H1 (cell line): Measurements from ENCODE around the gene C2. TPM values are rescaled to one million over a fixed set of nuclear protein-coding genes. Genes with fewer than 3 reads are reported as not detected.

ENCODE experiments used
- CTCF ChIA-PET: fragments of 300-600 bp; sonication (Branson Sonifier 250); formaldehyde crosslinking; loops from one replicate; lab custom pipeline; 2021; ENCODE audit not compliant: partially characterized antibody; lab: Charles Lee
- POLR2A ChIA-PET: fragments of 300-600 bp; sonication (Branson Sonifier 250); formaldehyde crosslinking; loops from one replicate; lab custom pipeline; 2021; ENCODE audit warnings: inconsistent platforms; ENCODE audit not compliant: partially characterized antibody; lab: Charles Lee
- DNase-seq, 2 experiments: peaks; one replicate each; pipeline versions ENCODE4 v3.0.0 to v3.0.0-alpha.2; 2010 to 2022; ENCODE audit warnings: low spot score in 2 of 2, low read depth in 1 of 2, mixed read lengths in 1 of 2
- FAIRE-seq: peaks from 2 replicates; lab custom pipeline; 2011; peaks lifted over from hg19 to GRCh38; lab: Jason Lieb, UNC
- H2AFZ ChIP-seq: 2 replicates; pipeline ENCODE4 v1.8.1; 2012; ENCODE audit warnings: low read length, inconsistent platforms
- H2AK5ac ChIP-seq: 2 replicates; pipeline ENCODE4 v1.6.1; 2013; ENCODE audit warnings: low read depth, low read length
- H2BK120ac ChIP-seq: replicated peaks from 2 replicates; pipeline ENCODE3; 2013; ENCODE audit warnings: low read depth, low read length, inconsistent platforms
- H2BK12ac ChIP-seq: 2 replicates; pipeline ENCODE4 v1.6.1; 2013; ENCODE audit warnings: low read depth, low read length
- H2BK15ac ChIP-seq: 2 replicates; pipeline ENCODE4 v1.6.1; 2013; ENCODE audit warnings: low read length
- H2BK20ac ChIP-seq: 2 replicates; pipeline ENCODE4 v1.6.1; 2013; ENCODE audit warnings: low read length
- H2BK5ac ChIP-seq: 2 replicates; pipeline ENCODE4 v1.6.1; 2013; ENCODE audit warnings: low read depth, low read length
- H3K14ac ChIP-seq: 2 replicates; pipeline ENCODE4 v1.6.1; 2013; ENCODE audit warnings: inconsistent platforms; ENCODE audit not compliant: insufficient read length
- H3K18ac ChIP-seq: 2 replicates; pipeline ENCODE4 v1.6.1; 2013; ENCODE audit warnings: low read length; ENCODE audit errors: extremely low read depth
- H3K23ac ChIP-seq: 2 replicates; pipeline ENCODE4 v1.6.1; 2013; ENCODE audit warnings: inconsistent platforms; ENCODE audit not compliant: insufficient read length
- H3K23me2 ChIP-seq: 2 replicates; pipeline ENCODE4 v1.6.1; 2013; ENCODE audit warnings: low read depth, low read length
- H3K27ac ChIP-seq: 2 replicates; pipeline ENCODE4 v1.6.1; 2011; ENCODE audit warnings: low read depth, low read length, inconsistent platforms
- H3K27me3 ChIP-seq, 4 experiments: replicated peaks in 1 of 4; 1 replicate in 1 of 4; 2 replicates in 3 of 4; pipeline versions ENCODE4 v1.6.1 to v1.8.1; 2011 to 2013; ENCODE audit warnings: low read length in 3 of 4, mild to moderate bottlenecking in 3 of 4, inconsistent platforms in 2 of 4, mixed read lengths in 2 of 4, moderate library complexity in 1 of 4; ENCODE audit not compliant: control insufficient read depth in 3 of 4, insufficient read depth in 3 of 4; ENCODE audit errors: extremely low read depth in 1 of 4
- H3K36me3 ChIP-seq, 4 experiments: 2 replicates each; pipeline versions ENCODE4 v1.6.1 to v1.8.1; 2011 to 2013; ENCODE audit warnings: mild to moderate bottlenecking in 4 of 4, low read length in 3 of 4, moderate library complexity in 2 of 4, control low read depth in 1 of 4, inconsistent platforms in 1 of 4; ENCODE audit not compliant: insufficient read depth in 4 of 4, control insufficient read depth in 2 of 4
- H3K4ac ChIP-seq: replicated peaks from 2 replicates; pipeline ENCODE3; 2013; ENCODE audit warnings: low read length, low read depth, mixed read lengths, inconsistent platforms; ENCODE audit not compliant: insufficient read length
- H3K4me1 ChIP-seq, 4 experiments: replicated peaks in 1 of 4; 1 replicate in 1 of 4; 2 replicates in 3 of 4; pipeline versions ENCODE4 v1.6.1 to v1.8.1; 2011 to 2013; ENCODE audit warnings: low read length in 3 of 4, inconsistent platforms in 2 of 4, mixed read lengths in 1 of 4; ENCODE audit not compliant: insufficient read depth in 4 of 4, control insufficient read depth in 3 of 4
- H3K4me2 ChIP-seq, 2 experiments: 2 replicates each; pipeline versions ENCODE4 v1.6.1 to v1.8.1; 2011 to 2013; ENCODE audit warnings: low read depth in 2 of 2, low read length in 2 of 2, control low read depth in 1 of 2, inconsistent platforms in 1 of 2, mild to moderate bottlenecking in 1 of 2; ENCODE audit not compliant: insufficient read depth in 1 of 2
- H3K4me3 ChIP-seq, 4 experiments: fragments of 200-600, 300-600 bp in 1 of 4; sonication (generic), shearing (Covaris generic), sonication (Bioruptor Twin) in 1 of 4; 2 replicates each; pipeline versions ENCODE4 v1.5.1 to v1.8.1; 2011 to 2016; ENCODE audit warnings: low read length in 4 of 4, low read depth in 3 of 4, control low read depth in 2 of 4, inconsistent platforms in 2 of 4, mild to moderate bottlenecking in 2 of 4, mixed read lengths in 1 of 4, moderate library complexity in 1 of 4; ENCODE audit not compliant: insufficient read depth in 2 of 4; ENCODE audit errors: extremely low read depth in 1 of 4
- H3K56ac ChIP-seq: replicated peaks from 2 replicates; pipeline ENCODE3; 2013; ENCODE audit warnings: low read depth, mild to moderate bottlenecking, mixed read lengths, low read length, inconsistent platforms; ENCODE audit not compliant: insufficient read length
- H3K79me1 ChIP-seq: 2 replicates; pipeline ENCODE4 v1.6.1; 2013; ENCODE audit warnings: low read depth, low read length, control low read depth
- H3K79me2 ChIP-seq, 2 experiments: 2 replicates each; pipeline versions ENCODE4 v1.6.1 to v1.8.1; 2012 to 2013; ENCODE audit warnings: low read length in 2 of 2, mild to moderate bottlenecking in 2 of 2, inconsistent platforms in 1 of 2; ENCODE audit not compliant: insufficient read depth in 2 of 2, control insufficient read depth in 1 of 2
- H3K9ac ChIP-seq, 4 experiments: replicated peaks in 1 of 4; 1 replicate in 1 of 4; 2 replicates in 3 of 4; pipeline versions ENCODE4 v1.6.1 to v1.8.1; 2011 to 2013; ENCODE audit warnings: low read depth in 3 of 4, low read length in 3 of 4, control low read depth in 2 of 4, mild to moderate bottlenecking in 2 of 4, moderate library complexity in 2 of 4, inconsistent platforms in 1 of 4; ENCODE audit errors: extremely low read depth in 1 of 4
- H3K9me3 ChIP-seq, 2 experiments: 2 replicates each; pipeline versions ENCODE4 v1.6.1 to v1.8.1; 2012 to 2013; ENCODE audit warnings: mild to moderate bottlenecking in 2 of 2, moderate library complexity in 2 of 2, control low read depth in 1 of 2, inconsistent platforms in 1 of 2, low read depth in 1 of 2, low read length in 1 of 2, mixed read lengths in 1 of 2; ENCODE audit not compliant: insufficient read depth in 2 of 2
- H4K20me1 ChIP-seq, 2 experiments: replicated peaks in 1 of 2; 2 replicates each; pipeline versions ENCODE3 to v1.8.1; 2011 to 2013; ENCODE audit warnings: inconsistent platforms in 2 of 2, low read length in 2 of 2, mild to moderate bottlenecking in 1 of 2; ENCODE audit not compliant: insufficient read depth in 2 of 2, control insufficient read depth in 1 of 2
- H4K5ac ChIP-seq: 2 replicates; pipeline ENCODE4 v1.6.1; 2013; ENCODE audit warnings: low read length, low read depth, mixed read lengths, inconsistent platforms; ENCODE audit not compliant: insufficient read length
- H4K8ac ChIP-seq: 2 replicates; pipeline ENCODE4 v1.8.0; 2013; ENCODE audit warnings: mild to moderate bottlenecking, moderate library complexity, low read length, inconsistent platforms; ENCODE audit not compliant: insufficient read depth; ENCODE audit errors: extremely low read depth
- H4K91ac ChIP-seq: replicated peaks from 2 replicates; pipeline ENCODE3; 2013; ENCODE audit warnings: low read length, mixed read lengths, inconsistent platforms; ENCODE audit not compliant: insufficient read length
- ASH2L ChIP-seq: fragments of 200-600, 300-600 bp; sonication (generic); IDR thresholded peaks from one replicate; pipeline ENCODE4 v1.7.1; 2017; ENCODE audit warnings: low read length
- BRCA1 ChIP-seq: IDR thresholded peaks from 2 replicates; pipeline ENCODE4 v1.6.1; 2012; ENCODE audit warnings: low read depth, low read length, improper control_type of control experiment
- KDM1A ChIP-seq: fragments of 200-600, 300-600 bp; sonication (generic); IDR thresholded peaks from 2 replicates; pipeline ENCODE4 v1.7.1; 2016; ENCODE audit warnings: mild to moderate bottlenecking, low read length, borderline replicate concordance
- KDM5A ChIP-seq: fragments of 200-600 bp; IDR thresholded peaks from 2 replicates; pipeline ENCODE4 v1.7.1; 2012; ENCODE audit warnings: mild to moderate bottlenecking, low read length, inconsistent platforms, mixed read lengths
- NANOG ChIP-seq: IDR thresholded peaks from 2 replicates; pipeline ENCODE4 v1.6.1; 2011; ENCODE audit warnings: low read length, low read depth, mild to moderate bottlenecking, inconsistent platforms; ENCODE audit not compliant: insufficient read depth, poor library complexity, severe bottlenecking
- NRF1 ChIP-seq: IDR thresholded peaks from 2 replicates; pipeline ENCODE4 v1.6.1; 2011; ENCODE audit warnings: mild to moderate bottlenecking, low read depth, low read length, improper control_type of control experiment
- POLR2A ChIP-seq, 2 experiments: IDR thresholded peaks; 1 replicate in 1 of 2; 2 replicates in 1 of 2; pipeline ENCODE4 v1.6.1; 2011; ENCODE audit warnings: low read depth in 2 of 2, low read length in 2 of 2, mild to moderate bottlenecking in 2 of 2; ENCODE audit errors: control extremely low read depth in 1 of 2
- YY1 ChIP-seq: IDR thresholded peaks from 2 replicates; pipeline ENCODE4 v1.6.1; 2011; ENCODE audit warnings: low read depth, mild to moderate bottlenecking, low read length
- WGBS, 2 experiments: shearing (Covaris generic) in 1 of 2; methylation state at CpG; one replicate each; pipeline versions ENCODE4 v1.1.6 to v1.1.7; 2013 to 2015; ENCODE audit warnings: low lambda C conversion rate in 2 of 2, mixed read lengths in 2 of 2, inconsistent platforms in 1 of 2, low coverage in 1 of 2, missing lambda C conversion rate in 1 of 2; ENCODE audit not compliant: insufficient replicate concordance in 2 of 2, insufficient coverage in 1 of 2, insufficient read length in 1 of 2; ENCODE audit errors: extremely low coverage in 1 of 2, missing lambda C conversion rate in 1 of 2; 5-methylcytosine and 5-hydroxymethylcytosine counted together
- polyA plus RNA-seq, 7 experiments: library from polyadenylated mRNA; depleted of rRNA in 3 of 7; stranded (reverse) in 5 of 7; unstranded in 2 of 7; fragments of >200 nt in 5 of 7; fragments of 200-250 nt in 2 of 7; gene quantifications; 1 replicate in 5 of 7; 2 replicates in 1 of 7; 4 replicates in 1 of 7; pipeline versions ENCODE4 v1.2.1 to v1.2.3, GENCODE V29; 2011 to 2013; ENCODE audit warnings: missing spikeins in 2 of 7, mixed read lengths in 2 of 7
- total RNA-seq: library from RNA; stranded (reverse); fragmentation: NEBNext Ultra II Directional; extraction: Animal tissue kit (Norgen Biotek cat#: 25700); gene quantifications from 2 replicates; pipeline ENCODE4 v1.2.1, GENCODE V29; 2021
- TF ChIP-seq, protein P1 (sequence below), 3 experiments: IDR thresholded peaks; 1 replicate in 2 of 3; 2 replicates in 1 of 3; pipeline versions ENCODE4 v1.5.1 to v1.6.1; 2011; ENCODE audit warnings: low read length in 3 of 3, mild to moderate bottlenecking in 3 of 3, inconsistent platforms in 2 of 3, low read depth in 1 of 3, moderate library complexity in 1 of 3; ENCODE audit not compliant: insufficient read depth in 1 of 3; ENCODE audit errors: control extremely low read depth in 1 of 3
- TF ChIP-seq, protein P2 (sequence below): IDR thresholded peaks from 2 replicates; pipeline ENCODE4 v1.6.1; 2011; ENCODE audit warnings: low read depth, mild to moderate bottlenecking, low read length; ENCODE audit not compliant: insufficient read depth
- TF ChIP-seq, protein P3 (sequence below): IDR thresholded peaks from 2 replicates; pipeline ENCODE4 v1.6.1; 2012; ENCODE audit warnings: inconsistent platforms

Gene C2
- total and polyA plus RNA-seq, 2 of the 8 experiments (the other 6 are each of a cell fraction or from before 2014, with no cell fraction given): 0.26 to 0.38 TPM

DNA sequence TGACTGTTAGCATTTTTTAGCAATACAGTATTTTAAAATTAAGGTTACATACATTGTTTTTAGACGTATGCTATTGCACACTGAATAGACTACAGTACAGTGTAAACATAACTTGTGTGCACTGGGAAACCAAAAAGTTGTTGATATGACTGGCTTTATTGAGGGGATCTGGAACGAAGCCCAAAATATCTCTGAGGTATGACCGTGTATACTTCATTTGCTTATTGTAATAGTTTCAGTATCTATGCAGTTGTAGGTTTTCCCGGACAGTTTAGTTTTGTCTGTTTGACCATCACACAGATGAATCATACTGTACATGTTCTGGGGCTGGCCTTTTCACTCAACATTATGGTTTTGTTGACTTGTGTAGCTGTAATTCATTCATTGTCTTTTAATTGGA, 18.7 kb upstream of the C2 start:
- Histone ChIP-seq H3K4me1 (peaks cover 0 to 9% (median 5%) of the 10 kb centered on the region in 4 experiments; a peak in 3 of 7 replicates), H3K36me3 (no peaks in the 10 kb centered on the region), H3K18ac (no peak overlapping the region), H4K20me1 (no peaks in the 10 kb centered on the region), H4K8ac (no peak overlapping the region), H2BK120ac (no peak overlapping the region), H4K5ac (no peak overlapping the region), H3K79me1 (no peaks in the 10 kb centered on the region), H3K27ac (no peak overlapping the region), H3K4ac (no peak overlapping the region), H3K9me3 (no peaks in the 10 kb centered on the region), H3K9ac (no peak overlapping the region), H3K14ac (no peak overlapping the region), H2BK5ac (no peak overlapping the region), H4K91ac (no peak overlapping the region), H3K4me2 (no peak overlapping the region), H3K27me3 (no peaks in the 10 kb centered on the region), H2BK20ac (no peak overlapping the region), H2BK15ac (no peak overlapping the region), H3K79me2 (no peaks in the 10 kb centered on the region), H3K56ac (no peak overlapping the region), H2BK12ac (no peak overlapping the region), H2AK5ac (no peak overlapping the region), H3K23me2 (no peaks in the 10 kb centered on the region), H2AFZ (no peak overlapping the region), H3K4me3 (no peak overlapping the region), H3K23ac (no peak overlapping the region)
- 86% methylated on average over 4 of the region's 4 CpGs; no CpG with 5 or more reads in 1 of the 2 experiments for WGBS, 2 experiments
- DNase-seq (no peak), FAIRE-seq (no peak)
- POLR2A ChIA-PET: interaction anchor here (0.6 to 1.7 kb wide), 6 partner anchors 11 to 192 kb away, joined by 3 to 6 read pairs (median 4); partner anchors contain the start of gene EHMT2
- CTCF ChIA-PET: interaction anchor here (0.7 to 1.5 kb wide), 4 partner anchors 12 to 136 kb away, joined by 3 to 5 read pairs (median 3); partner anchors contain the start of gene NEU1
- TF ChIP-seq, protein P1, sequence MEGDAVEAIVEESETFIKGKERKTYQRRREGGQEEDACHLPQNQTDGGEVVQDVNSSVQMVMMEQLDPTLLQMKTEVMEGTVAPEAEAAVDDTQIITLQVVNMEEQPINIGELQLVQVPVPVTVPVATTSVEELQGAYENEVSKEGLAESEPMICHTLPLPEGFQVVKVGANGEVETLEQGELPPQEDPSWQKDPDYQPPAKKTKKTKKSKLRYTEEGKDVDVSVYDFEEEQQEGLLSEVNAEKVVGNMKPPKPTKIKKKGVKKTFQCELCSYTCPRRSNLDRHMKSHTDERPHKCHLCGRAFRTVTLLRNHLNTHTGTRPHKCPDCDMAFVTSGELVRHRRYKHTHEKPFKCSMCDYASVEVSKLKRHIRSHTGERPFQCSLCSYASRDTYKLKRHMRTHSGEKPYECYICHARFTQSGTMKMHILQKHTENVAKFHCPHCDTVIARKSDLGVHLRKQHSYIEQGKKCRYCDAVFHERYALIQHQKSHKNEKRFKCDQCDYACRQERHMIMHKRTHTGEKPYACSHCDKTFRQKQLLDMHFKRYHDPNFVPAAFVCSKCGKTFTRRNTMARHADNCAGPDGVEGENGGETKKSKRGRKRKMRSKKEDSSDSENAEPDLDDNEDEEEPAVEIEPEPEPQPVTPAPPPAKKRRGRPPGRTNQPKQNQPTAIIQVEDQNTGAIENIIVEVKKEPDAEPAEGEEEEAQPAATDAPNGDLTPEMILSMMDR (IDR thresholded peaks at IDR 0.05; ENCODE audit: control extremely low read depth in 1 of 3, insufficient read depth in 1 of 3, low read depth in 1 of 3, low read length in 3 of 3): no peak
- no peak for TF ChIP-seq NANOG
- no peak for TF ChIP-seq YY1
- no peak for TF ChIP-seq KDM1A
- no peak for TF ChIP-seq ASH2L
- TF ChIP-seq, protein P2, sequence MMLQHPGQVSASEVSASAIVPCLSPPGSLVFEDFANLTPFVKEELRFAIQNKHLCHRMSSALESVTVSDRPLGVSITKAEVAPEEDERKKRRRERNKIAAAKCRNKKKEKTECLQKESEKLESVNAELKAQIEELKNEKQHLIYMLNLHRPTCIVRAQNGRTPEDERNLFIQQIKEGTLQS: no peak
- TF ChIP-seq, protein P3, sequence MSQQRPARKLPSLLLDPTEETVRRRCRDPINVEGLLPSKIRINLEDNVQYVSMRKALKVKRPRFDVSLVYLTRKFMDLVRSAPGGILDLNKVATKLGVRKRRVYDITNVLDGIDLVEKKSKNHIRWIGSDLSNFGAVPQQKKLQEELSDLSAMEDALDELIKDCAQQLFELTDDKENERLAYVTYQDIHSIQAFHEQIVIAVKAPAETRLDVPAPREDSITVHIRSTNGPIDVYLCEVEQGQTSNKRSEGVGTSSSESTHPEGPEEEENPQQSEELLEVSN: no peak
- TF ChIP-seq KDM5A: no peak
- TF ChIP-seq NRF1: no peak
- TF ChIP-seq POLR2A (IDR thresholded peaks at IDR 0.05; ENCODE audit: control extremely low read depth in 1 of 2, low read depth in 2 of 2, low read length in 2 of 2): no peak
- TF ChIP-seq BRCA1: no peak
